ENCODE results near the gene RPS6KC1. TPM values are rescaled to one million over a fixed set of nuclear protein-coding genes. Genes with fewer than 3 reads are reported as not detected.
"Not testable (repeated sequence)": the region's sequence is repeated elsewhere in the genome, so short reads cannot be mapped to it uniquely, and the experiment has no call there.

RPS6KC1 gene
- total and polyA plus RNA-seq, 2 of the 4 experiments (the other 2 are of a cell fraction): 7.9 to 23.7 TPM

DNA sequence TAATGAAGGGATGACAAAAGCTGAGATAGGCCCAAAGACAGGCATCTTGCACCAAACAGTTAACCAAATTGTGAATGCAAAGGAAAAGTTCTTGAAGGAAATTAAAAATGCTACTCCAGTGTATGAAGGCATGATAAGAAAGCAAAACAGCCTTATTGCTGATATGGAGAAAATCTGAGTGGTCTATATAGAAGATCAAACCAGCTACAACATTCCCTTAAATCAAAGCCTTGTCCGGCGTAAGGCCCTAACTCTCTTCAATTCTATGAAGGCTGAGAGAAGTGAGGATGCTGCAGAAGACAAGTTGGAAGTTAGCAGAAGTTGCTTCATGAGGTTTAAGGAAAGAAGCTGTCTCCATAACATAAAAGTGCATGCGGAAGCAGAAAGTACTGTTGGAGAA is 31.0 kb upstream of the RPS6KC1 start:
- no peak overlapping the region for H3K9ac ChIP-seq (ENCODE audit: low read depth, low read length)
- BruUV-seq (replicated peaks): no TSS peak
- TF ChIP-seq, protein P1, sequence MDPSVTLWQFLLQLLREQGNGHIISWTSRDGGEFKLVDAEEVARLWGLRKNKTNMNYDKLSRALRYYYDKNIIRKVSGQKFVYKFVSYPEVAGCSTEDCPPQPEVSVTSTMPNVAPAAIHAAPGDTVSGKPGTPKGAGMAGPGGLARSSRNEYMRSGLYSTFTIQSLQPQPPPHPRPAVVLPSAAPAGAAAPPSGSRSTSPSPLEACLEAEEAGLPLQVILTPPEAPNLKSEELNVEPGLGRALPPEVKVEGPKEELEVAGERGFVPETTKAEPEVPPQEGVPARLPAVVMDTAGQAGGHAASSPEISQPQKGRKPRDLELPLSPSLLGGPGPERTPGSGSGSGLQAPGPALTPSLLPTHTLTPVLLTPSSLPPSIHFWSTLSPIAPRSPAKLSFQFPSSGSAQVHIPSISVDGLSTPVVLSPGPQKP (IDR thresholded peaks at IDR 0.05; ENCODE audit: borderline replicate concordance, low read depth, low read length): no peak
- TF ChIP-seq RFX5 (IDR thresholded peaks at IDR 0.05; ENCODE audit: low read depth, low read length): no peak
- H2BK120ac ChIP-seq (ENCODE audit: low read depth, low read length): no peak overlapping the region
- WGBS, 2 experiments (ENCODE audit: extremely low coverage in 2 of 2, insufficient read length in 1 of 2): 100% methylated on average over 1 of the region's 3 CpGs; no CpG with 5 or more reads in 1 of the 2 experiments
- no peak overlapping the region for H3K23ac ChIP-seq (ENCODE audit: low read depth, low read length)
- intact Hi-C loops (cut with micrococcal nuclease) (no loop called here), in situ Hi-C loops (cut with MboI; ENCODE audit: low sequenced_read_pairs) (no loop called here), dilution Hi-C loops (cut with HindIII; ENCODE audit: low sequenced_read_pairs, unreplicated experiment) (no loop called here)
- no peak overlapping the region for H3K14ac ChIP-seq (replicated peaks; ENCODE audit: low read depth, low read length)
- no peaks in the 10 kb centered on the region for H4K20me1 ChIP-seq (ENCODE audit: insufficient read depth, low read length)
- H4K91ac ChIP-seq (ENCODE audit: insufficient read depth, low read depth, low read length): no peak overlapping the region
- no peaks in the 10 kb centered on the region for H3K4me1 ChIP-seq (ENCODE audit: control insufficient read depth, insufficient read depth, low read length)
- H3K27ac ChIP-seq (ENCODE audit: insufficient read depth, low read length): no peak overlapping the region
- ATAC-seq (ENCODE audit: low read depth) (no peak), DNase-seq (no peak)
- H3K4me2 ChIP-seq (ENCODE audit: low read depth, low read length): no peak overlapping the region
- H2AK9ac ChIP-seq (replicated peaks; ENCODE audit: low read depth, low read length, poor library complexity): no peak overlapping the region
- no peak overlapping the region for H4K8ac ChIP-seq (ENCODE audit: low read depth in 2 of 2, low read length in 2 of 2)
- H2BK20ac ChIP-seq (ENCODE audit: low read depth, low read length): no peak overlapping the region
- no peaks in the 10 kb centered on the region; a peak in 1 of 4 replicates for H3K79me1 ChIP-seq (ENCODE audit: low read depth in 1 of 2, low read length in 2 of 2)
- no peak overlapping the region for H2AK5ac ChIP-seq (ENCODE audit: low read depth, low read length)
- POLR2A ChIA-PET (ENCODE audit: unreplicated experiment): no interaction called here
- CTCF ChIA-PET: interaction anchor here (0.6 kb wide), 2 partner anchors 34 to 299 kb away, joined by 3 read pairs; no protein-coding TSS in a partner anchor
- no peak overlapping the region for H3K18ac ChIP-seq (ENCODE audit: low read depth, low read length)
- peaks cover 2% of the 10 kb centered on the region; the same call in 1 of the 2 replicates for H3K27me3 ChIP-seq (ENCODE audit: control insufficient read depth, insufficient read depth, low read length)
- H3K56ac ChIP-seq (ENCODE audit: extremely low read depth, insufficient read depth, low read length): no peak overlapping the region
- H4K5ac ChIP-seq (ENCODE audit: low read depth, low read length): no peak overlapping the region
- H3K4ac ChIP-seq (ENCODE audit: low read depth, low read length): no peak overlapping the region
- H2BK5ac ChIP-seq (ENCODE audit: low read depth, low read length, poor library complexity, severe bottlenecking): no peak overlapping the region
- H3K9me3 ChIP-seq (ENCODE audit: control insufficient read depth, insufficient read depth, low read length): no peaks in the 10 kb centered on the region
- H3K4me3 ChIP-seq (ENCODE audit: insufficient read depth, low read depth, low read length): no peak overlapping the region
- no peaks in the 10 kb centered on the region for H3K36me3 ChIP-seq (ENCODE audit: control insufficient read depth, insufficient read depth, low read length)
- H3K9me1 ChIP-seq (ENCODE audit: insufficient read depth, low read length): no peaks in the 10 kb centered on the region
- H2AFZ ChIP-seq (replicated peaks; ENCODE audit: low read length, poor library complexity): no peak overlapping the region
- no peak overlapping the region for H2BK15ac ChIP-seq (ENCODE audit: low read depth, low read length)

DNA sequence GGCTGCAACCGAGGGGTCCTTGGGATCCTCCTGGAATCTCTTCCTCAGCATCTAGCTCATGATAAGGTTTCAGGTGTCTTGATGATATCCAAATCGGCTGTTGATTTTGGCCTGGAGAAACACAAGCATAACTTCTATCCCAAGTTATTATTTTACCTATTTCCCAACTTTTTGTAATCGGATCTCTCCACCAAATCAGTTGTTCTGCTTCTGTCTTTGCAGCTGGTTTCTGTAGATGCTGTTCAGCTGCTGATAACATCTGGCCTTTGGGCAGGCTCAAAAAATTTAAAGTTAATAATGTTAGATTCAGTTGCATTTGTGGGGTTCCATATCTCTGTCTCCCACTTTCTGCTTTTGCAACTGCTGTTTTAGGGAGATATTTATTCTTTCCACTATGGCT is 24.0 kb upstream of the RPS6KC1 start:
- H2BK20ac ChIP-seq (ENCODE audit: low read depth, low read length); DNase-seq; H4K20me1 ChIP-seq (ENCODE audit: insufficient read depth, low read length); H2BK15ac ChIP-seq (ENCODE audit: low read depth, low read length); H2AFZ ChIP-seq (replicated peaks; ENCODE audit: low read length, poor library complexity); H3K4me3 ChIP-seq (ENCODE audit: insufficient read depth, low read depth, low read length); H3K4me1 ChIP-seq (ENCODE audit: control insufficient read depth, insufficient read depth, low read length); H4K91ac ChIP-seq (ENCODE audit: insufficient read depth, low read depth, low read length); H3K27me3 ChIP-seq (ENCODE audit: control insufficient read depth, insufficient read depth, low read length); H3K9ac ChIP-seq (ENCODE audit: low read depth, low read length); H2BK120ac ChIP-seq (ENCODE audit: low read depth, low read length); BruUV-seq (replicated peaks); H2AK9ac ChIP-seq (replicated peaks; ENCODE audit: low read depth, low read length, poor library complexity); H3K4ac ChIP-seq (ENCODE audit: low read depth, low read length); in situ Hi-C loops (cut with MboI; ENCODE audit: low sequenced_read_pairs); CTCF ChIA-PET; H2BK5ac ChIP-seq (ENCODE audit: low read depth, low read length, poor library complexity, severe bottlenecking); H4K5ac ChIP-seq (ENCODE audit: low read depth, low read length); dilution Hi-C loops (cut with HindIII; ENCODE audit: low sequenced_read_pairs, unreplicated experiment); H3K36me3 ChIP-seq (ENCODE audit: control insufficient read depth, insufficient read depth, low read length); H3K9me3 ChIP-seq (ENCODE audit: control insufficient read depth, insufficient read depth, low read length); H3K27ac ChIP-seq (ENCODE audit: insufficient read depth, low read length); H3K56ac ChIP-seq (ENCODE audit: extremely low read depth, insufficient read depth, low read length); H3K14ac ChIP-seq (replicated peaks; ENCODE audit: low read depth, low read length); ATAC-seq (ENCODE audit: low read depth); H2AK5ac ChIP-seq (ENCODE audit: low read depth, low read length); H3K23ac ChIP-seq (ENCODE audit: low read depth, low read length); H4K8ac ChIP-seq (ENCODE audit: low read depth in 2 of 2, low read length in 2 of 2); H3K79me1 ChIP-seq (ENCODE audit: low read depth in 1 of 2, low read length in 2 of 2); H3K4me2 ChIP-seq (ENCODE audit: low read depth, low read length); POLR2A ChIA-PET (ENCODE audit: unreplicated experiment); H3K18ac ChIP-seq (ENCODE audit: low read depth, low read length); H3K9me1 ChIP-seq (ENCODE audit: insufficient read depth, low read length); intact Hi-C loops (cut with micrococcal nuclease): not testable (repeated sequence)
- no CpG with 5 or more reads among the region's 3 CpGs for WGBS, 2 experiments (ENCODE audit: extremely low coverage in 2 of 2, insufficient read length in 1 of 2)
